Measurements from ENCODE around the gene RPP21.
"Not testable (repeated sequence)": the region's sequence is repeated elsewhere in the genome, so short reads cannot be mapped to it uniquely, and the experiment has no call there.

RPP21 gene

GRCh38 chr6:30329331-30329730 lies 15.6 kb upstream of the RPP21 start:
- DNase-seq (ENCODE audit: low spot score), result no peak

DNA sequence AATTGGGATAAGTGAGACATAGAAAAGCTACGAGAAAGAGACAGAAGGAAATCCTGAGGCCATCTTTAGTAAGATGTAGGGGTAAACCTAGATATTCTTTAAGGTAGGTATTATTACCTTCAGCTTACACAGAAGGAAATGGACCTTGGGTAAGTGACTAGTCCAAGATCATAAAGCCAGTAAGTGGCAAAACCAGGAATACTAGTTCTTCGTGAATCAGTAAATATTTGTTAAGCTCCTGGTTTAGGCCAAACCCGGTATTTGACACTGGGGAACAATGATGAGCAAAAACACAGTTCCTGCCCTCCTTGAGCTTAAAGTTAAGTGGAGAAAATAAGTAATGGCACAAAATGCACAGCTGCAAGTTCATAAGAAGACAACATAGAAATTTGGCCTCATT lies 13.0 kb upstream of the RPP21 start:
- no peak for DNase-seq (ENCODE audit: low spot score)

DNA sequence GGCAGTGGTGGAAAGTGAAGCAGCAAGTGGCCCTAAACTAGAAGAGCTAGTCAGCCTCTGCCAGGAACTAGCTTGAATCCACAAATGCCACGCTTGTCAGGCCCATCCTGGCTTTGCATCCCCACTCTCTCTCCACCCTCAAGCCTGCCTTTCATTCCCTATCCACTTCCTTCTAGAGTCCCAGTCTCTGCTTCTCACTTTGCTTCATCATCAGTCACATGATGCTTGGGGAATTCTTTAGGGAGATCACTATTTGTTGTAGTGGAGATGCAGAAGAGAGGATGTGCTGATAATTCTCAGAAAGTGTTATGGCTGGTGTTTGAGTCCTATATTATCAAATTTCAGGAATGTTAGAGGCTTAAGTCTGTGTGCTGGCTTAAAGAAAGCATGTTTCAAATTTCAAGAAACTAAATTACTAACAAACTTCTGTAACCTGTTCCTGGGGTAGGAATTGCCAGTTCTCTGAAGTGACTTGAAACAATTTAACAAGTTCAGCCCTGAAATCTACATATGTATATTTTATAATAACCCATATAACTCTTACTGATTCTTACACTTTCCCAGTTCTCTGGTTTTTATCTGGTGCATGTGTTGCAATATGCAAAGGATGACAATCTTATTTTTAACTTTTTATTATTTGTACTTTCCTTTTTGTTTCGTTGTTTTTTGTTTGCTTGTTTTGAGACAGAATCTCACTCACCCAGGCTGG lies 10.7 kb upstream of the RPP21 start:
- no peak for DNase-seq (ENCODE audit: low spot score)

DNA sequence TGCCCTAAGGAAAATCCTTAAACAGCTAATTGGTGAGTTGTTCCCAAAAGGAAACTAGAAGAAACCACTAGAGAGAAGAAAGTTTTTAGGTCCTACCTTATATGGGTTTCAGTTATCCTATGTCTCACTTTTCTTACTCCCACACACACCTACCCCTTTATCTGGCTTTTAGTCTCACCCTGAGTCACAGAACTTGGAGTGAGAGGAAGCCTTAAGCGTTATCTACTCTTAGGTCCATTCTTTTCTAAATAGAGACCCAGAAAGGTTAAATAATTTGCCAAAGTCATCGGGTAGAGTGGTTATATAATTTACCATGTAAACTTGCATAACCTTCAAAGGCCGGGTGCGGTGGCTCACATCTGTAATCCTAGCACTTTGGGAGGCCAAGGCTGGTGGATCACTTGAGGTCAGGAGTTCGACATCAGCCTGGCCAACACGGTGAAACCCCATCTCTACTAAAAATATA lies 4.3 kb upstream of the RPP21 start:
- DNase-seq (ENCODE audit: low spot score), result no peak

GRCh38 chr6:30341218-30341617 lies 3.7 kb upstream of the RPP21 start:
- DNase-seq (ENCODE audit: low spot score), result no peak

DNA sequence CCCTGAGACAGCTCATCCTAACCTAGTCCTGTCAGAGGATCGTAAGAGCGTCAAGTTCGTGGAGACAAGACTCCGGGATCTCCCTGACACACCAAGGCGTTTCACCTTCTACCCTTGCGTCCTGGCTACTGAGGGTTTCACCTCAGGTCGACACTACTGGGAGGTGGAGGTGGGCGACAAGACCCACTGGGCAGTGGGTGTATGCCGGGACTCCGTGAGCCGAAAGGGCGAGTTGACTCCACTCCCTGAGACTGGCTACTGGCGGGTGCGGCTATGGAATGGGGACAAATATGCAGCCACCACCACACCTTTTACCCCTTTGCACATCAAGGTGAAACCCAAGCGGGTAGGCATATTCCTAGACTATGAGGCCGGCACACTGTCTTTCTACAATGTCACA lies 3.2 kb upstream of the RPP21 start:
- DNase-seq (ENCODE audit: low spot score), result no peak

GRCh38 chr6:30344191-30344867 lies 627 bp upstream of the RPP21 start:
- no peak for DNase-seq (ENCODE audit: low spot score)

GRCh38 chr6:30345852-30346251 lies 896 bp downstream of the RPP21 start:
- no peak for DNase-seq (ENCODE audit: low spot score)

DNA sequence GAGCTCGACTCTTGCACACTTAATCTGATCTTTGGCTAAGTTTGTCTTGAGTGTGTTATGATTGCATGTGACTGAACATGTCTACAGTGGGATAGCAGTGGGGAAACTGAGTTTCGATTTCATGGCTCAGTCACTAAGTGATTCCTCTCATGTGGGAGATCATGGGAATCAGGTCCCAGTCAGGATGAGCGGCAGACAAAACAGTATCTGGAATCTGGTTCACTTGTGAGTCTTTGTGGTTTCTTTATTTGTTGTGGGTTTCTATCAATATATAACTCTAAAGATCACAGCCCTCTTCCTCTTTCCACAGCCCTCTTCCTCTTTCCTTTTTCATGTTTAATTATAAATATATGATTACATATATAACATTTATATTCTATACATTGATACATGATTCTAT lies 4.0 kb downstream of the RPP21 start:
- no peak for DNase-seq (ENCODE audit: low spot score)

DNA sequence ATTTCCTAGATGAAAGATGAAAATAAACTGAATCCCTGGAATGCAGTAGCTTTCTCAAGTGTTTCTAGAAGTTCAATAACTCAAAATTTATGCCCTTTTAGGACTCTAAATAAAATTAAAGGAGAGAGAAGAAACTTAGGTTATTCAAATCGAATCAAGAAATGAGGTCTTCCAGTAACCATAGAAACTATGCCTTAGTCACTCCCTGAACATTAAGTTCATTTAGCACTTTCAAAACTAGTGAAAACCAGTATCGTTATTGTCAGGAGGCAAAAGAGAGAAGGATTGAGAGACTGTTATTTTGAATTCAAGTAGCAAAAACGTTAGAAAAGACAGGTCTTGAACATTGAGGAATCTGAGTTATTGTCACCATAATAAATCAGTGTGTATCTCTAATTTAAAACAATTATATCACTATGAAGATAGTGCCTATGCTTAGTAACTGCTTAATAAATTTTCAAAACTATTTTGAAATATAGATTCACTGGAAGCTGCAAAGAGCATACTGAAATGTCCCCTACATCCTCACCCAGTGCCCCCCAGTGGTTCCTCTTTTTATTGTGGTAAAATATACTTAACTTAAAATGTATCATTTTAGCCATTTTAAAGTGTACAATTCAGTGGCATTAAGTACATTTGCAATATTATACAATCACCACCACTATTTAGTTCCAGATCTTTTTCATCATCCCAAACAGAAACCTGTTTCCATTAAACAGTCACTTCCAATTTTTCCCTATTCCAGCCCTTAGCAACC lies 4.6 kb downstream of the RPP21 start:
- no peak for DNase-seq (ENCODE audit: low spot score)

- DNase-seq (ENCODE audit: low spot score), result no peak
Observed at GRCh38 chr6:30350524-30350923, 5.6 kb downstream of the RPP21 start.

DNA sequence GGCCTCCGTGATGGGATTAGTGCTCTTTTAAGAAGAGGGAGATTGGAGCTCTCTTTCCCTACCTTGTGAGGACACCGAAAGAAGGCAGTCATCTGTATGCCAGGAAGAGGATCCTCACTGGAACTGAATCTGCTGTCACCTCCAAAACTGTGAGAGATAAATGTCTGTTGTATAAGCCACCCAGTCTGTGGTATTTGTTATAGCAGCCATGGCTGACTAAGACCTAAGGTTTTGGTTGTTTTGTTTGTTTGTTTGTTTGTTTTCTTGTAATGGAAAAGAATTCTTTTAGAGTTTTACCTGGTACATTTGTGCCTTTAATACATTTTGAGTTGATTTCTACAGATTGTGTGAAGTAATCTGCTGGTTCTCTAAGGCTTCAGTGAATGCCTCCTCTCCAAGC lies 7.6 kb downstream of the RPP21 start:
- no peak for DNase-seq (ENCODE audit: low spot score)

- DNase-seq (ENCODE audit: low spot score), result no peak
Observed at GRCh38 chr6:30355281-30355680, 10.3 kb downstream of the RPP21 start.

- DNase-seq (ENCODE audit: low spot score), result no peak
Observed at GRCh38 chr6:30356536-30356935, 11.6 kb downstream of the RPP21 start.

DNA sequence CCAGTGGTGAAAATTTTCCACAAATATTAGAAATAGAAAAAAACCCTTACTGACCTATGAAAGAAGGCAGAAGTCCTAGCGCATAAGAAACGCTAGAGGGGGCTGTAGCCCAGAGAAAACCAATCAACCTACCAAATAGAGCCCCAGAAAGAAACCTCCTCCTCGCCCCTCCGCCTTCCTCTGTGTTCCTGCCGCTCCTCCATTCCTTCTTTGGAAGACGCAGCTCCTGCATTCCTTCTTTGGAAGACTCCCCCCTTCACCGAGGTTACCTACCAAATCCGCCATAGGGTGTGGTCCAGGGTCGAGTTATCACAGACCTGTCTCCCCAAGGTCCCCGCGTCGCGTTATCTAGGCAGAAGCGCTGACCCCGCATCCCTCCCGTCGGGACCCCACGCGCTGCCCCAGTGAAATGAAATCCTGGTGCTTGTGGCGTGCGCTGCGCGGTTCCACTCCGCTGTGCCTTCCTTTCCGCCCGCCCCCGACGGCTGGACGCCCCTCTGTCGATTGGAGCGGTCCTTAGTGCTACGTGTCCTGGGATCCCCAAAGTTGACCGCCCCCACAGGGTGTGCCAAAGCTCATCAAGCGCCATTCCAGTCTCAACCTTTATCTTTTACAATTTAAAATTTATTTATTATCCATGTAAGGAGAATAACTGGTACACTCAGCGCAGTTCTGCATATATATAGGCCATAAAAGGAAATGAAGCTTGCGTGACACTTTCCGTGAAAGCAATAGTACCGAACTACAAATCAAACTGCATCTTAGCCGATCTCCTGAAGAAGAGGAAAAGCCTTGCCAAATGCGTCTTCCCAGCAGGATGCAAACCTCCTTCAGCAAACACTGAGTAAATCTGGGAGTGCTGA lies 13.0 kb downstream of the RPP21 start:
- peak; percentile 77 for DNase-seq (ENCODE audit: low spot score)

DNA sequence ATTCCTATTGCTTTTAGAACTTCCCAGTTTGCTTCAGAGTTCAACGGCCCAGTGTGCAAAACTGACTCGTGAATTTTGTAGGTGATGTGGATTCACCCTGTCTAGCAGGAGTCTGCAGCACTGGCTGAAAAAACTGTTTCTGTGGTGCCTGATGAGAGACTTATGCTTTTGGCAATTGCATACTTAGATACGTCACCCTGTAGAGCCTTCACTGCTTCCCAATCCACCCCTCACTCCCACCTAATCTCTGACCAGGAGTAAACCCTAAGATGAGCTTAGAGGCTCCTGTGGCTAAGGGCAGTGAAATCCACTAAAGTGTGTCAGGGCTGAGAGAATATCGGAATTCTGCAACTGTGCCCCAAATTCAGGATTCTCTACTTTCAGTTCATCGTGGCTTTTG lies 14.3 kb downstream of the RPP21 start:
- DNase-seq (ENCODE audit: low spot score), result no peak

- no peak for DNase-seq (ENCODE audit: low spot score)
Observed at GRCh38 chr6:30360139-30360538, 15.2 kb downstream of the RPP21 start.

GRCh38 chr6:30361661-30362060 lies 16.7 kb downstream of the RPP21 start:
- DNase-seq (ENCODE audit: low spot score), result no peak

GRCh38 chr6:30363459-30363858 lies 18.5 kb downstream of the RPP21 start:
- no peak for DNase-seq (ENCODE audit: low spot score)

- no peak for DNase-seq (ENCODE audit: low spot score)
Observed at GRCh38 chr6:30364591-30364990, 19.6 kb downstream of the RPP21 start.

DNA sequence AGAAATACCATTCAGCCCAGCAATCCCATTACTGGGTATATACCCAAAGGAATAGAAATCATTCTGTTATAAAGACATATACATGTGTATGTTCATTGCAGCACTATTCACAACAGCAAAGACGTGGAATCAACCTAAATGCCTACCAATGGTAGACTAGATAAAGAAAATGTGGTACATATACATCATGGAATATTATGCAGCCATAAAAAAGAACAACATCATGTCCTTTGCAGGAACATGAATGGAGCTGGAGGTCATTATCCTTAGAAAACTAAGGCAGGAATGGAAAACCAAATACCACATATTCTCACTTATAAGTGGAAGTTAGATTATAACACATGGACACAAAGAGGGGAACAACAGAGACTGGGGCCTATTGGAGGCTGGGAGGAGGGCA lies 24.3 kb downstream of the RPP21 start:
- DNase-seq (ENCODE audit: low spot score), result not testable (repeated sequence)

- DNase-seq (ENCODE audit: low spot score), result no peak
Observed at GRCh38 chr6:30378290-30378937, 33.5 kb downstream of the RPP21 start.
